ENCODE data around the gene CLK2. TPM values are rescaled to one million over a fixed set of nuclear protein-coding genes. Genes with fewer than 3 reads are reported as not detected.

The CLK2 gene
- polyA plus RNA-seq, 1 donor (not counting 4 experiments of a cell fraction or from before 2014, with no cell fraction given): 45.3 TPM

DNA sequence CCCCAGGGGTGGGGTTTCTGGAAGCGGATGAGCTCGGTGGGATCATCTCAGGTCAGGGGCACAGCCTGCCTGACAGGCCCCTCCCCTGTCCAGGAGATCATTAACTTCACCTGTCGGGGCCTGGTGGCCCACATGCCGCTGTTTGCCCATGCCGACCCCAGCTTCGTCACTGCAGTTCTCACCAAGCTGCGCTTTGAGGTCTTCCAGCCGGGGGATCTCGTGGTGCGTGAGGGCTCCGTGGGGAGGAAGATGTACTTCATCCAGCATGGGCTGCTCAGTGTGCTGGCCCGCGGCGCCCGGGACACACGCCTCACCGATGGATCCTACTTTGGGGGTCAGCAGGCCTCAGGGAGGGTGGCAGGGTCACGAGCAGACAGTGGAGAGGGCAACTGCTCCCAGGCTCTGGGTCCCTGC lies 12.3 kb upstream of the CLK2 start:
- no peak overlapping the region for H3K4me2 ChIP-seq (ENCODE audit: control insufficient read depth, extremely low read depth, insufficient read depth, low read depth, low read length)
- no peak overlapping the region for H3K9ac ChIP-seq (ENCODE audit: control insufficient read depth, extremely low read depth, insufficient read depth, low read length)
- DNase-seq (ENCODE audit: low read depth, low spot score) (no peak), FAIRE-seq (no peak)
- H3K9me3 ChIP-seq (ENCODE audit: control insufficient read depth, low read depth, low read length): no peaks in the 10 kb centered on the region
- no peak overlapping the region for H3K4me3 ChIP-seq (ENCODE audit: control insufficient read depth in 2 of 3, extremely low read depth in 1 of 3, insufficient read depth in 2 of 3, low read depth in 1 of 3, low read length in 3 of 3)
- H2AFZ ChIP-seq (ENCODE audit: control insufficient read depth, low read length): no peak overlapping the region
- TF ChIP-seq, protein P1, sequence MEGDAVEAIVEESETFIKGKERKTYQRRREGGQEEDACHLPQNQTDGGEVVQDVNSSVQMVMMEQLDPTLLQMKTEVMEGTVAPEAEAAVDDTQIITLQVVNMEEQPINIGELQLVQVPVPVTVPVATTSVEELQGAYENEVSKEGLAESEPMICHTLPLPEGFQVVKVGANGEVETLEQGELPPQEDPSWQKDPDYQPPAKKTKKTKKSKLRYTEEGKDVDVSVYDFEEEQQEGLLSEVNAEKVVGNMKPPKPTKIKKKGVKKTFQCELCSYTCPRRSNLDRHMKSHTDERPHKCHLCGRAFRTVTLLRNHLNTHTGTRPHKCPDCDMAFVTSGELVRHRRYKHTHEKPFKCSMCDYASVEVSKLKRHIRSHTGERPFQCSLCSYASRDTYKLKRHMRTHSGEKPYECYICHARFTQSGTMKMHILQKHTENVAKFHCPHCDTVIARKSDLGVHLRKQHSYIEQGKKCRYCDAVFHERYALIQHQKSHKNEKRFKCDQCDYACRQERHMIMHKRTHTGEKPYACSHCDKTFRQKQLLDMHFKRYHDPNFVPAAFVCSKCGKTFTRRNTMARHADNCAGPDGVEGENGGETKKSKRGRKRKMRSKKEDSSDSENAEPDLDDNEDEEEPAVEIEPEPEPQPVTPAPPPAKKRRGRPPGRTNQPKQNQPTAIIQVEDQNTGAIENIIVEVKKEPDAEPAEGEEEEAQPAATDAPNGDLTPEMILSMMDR (optimal IDR thresholded peaks at IDR 0.05 in 1 of 3, IDR thresholded peaks at IDR 0.05 in 1 of 3, conservative IDR thresholded peaks at IDR 0.05 in 1 of 3; ENCODE audit: extremely low read depth in 1 of 3, insufficient read depth in 2 of 3, low read length in 3 of 3): no peak
- no peak for TF ChIP-seq EZH2 (IDR thresholded peaks at IDR 0.05; ENCODE audit: low read length)
- no peaks in the 10 kb centered on the region for H3K4me1 ChIP-seq (ENCODE audit: control insufficient read depth, extremely low read depth, insufficient read depth, low read length)
- no peaks in the 10 kb centered on the region for H3K9me1 ChIP-seq (ENCODE audit: control insufficient read depth, extremely low read depth, insufficient read depth, low read length)
- no peaks in the 10 kb centered on the region for H4K20me1 ChIP-seq (ENCODE audit: control insufficient read depth, extremely low read depth, insufficient read depth, low read length)
- H3K36me3 ChIP-seq (ENCODE audit: control insufficient read depth in 2 of 2, extremely low read depth in 1 of 2, insufficient read depth in 2 of 2, low read length in 2 of 2): no peaks in the 10 kb centered on the region
- no peaks in the 10 kb centered on the region for H3K79me2 ChIP-seq (ENCODE audit: control insufficient read depth, insufficient read depth, low read length)
- H3K27ac ChIP-seq (ENCODE audit: control insufficient read depth, insufficient read depth, low read length): no peak overlapping the region
- H3K27me3 ChIP-seq (ENCODE audit: control insufficient read depth, extremely low read depth, insufficient read depth, low read length): no peaks in the 10 kb centered on the region
- dilution Hi-C loops (cut with MboI; ENCODE audit: extremely low pct_ligation_motif_present, low sequenced_read_pairs): no loop called here

DNA sequence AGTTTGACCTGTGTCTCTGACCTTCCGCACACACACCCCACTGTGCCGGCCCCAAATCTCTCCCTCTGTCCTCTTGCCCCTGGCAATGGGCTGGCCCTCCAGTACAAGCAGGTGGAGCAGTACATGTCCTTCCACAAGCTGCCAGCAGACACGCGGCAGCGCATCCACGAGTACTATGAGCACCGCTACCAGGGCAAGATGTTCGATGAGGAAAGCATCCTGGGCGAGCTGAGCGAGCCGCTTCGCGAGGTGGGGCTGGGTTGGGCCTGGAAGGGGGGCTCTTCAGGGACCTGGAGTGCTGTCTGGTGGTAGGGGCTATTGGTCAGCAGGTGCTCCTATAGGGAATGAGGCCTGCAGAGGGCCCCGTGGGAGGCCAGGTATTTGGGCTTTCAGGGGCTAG lies 11.8 kb upstream of the CLK2 start:
- no peak for FAIRE-seq

More for the DNA sequence above, 11.8 kb upstream of the CLK2 start:
- dilution Hi-C loops (cut with MboI; ENCODE audit: extremely low pct_ligation_motif_present, low sequenced_read_pairs): no loop called here
- Histone ChIP-seq H2AFZ (ENCODE audit: control insufficient read depth, low read length) (no peak overlapping the region), H3K4me3 (ENCODE audit: control insufficient read depth in 2 of 3, extremely low read depth in 1 of 3, insufficient read depth in 2 of 3, low read depth in 1 of 3, low read length in 3 of 3) (no peak overlapping the region), H3K9ac (ENCODE audit: control insufficient read depth, extremely low read depth, insufficient read depth, low read length) (no peak overlapping the region), H3K27me3 (ENCODE audit: control insufficient read depth, extremely low read depth, insufficient read depth, low read length) (no peaks in the 10 kb centered on the region), H3K79me2 (ENCODE audit: control insufficient read depth, insufficient read depth, low read length) (no peaks in the 10 kb centered on the region), H3K4me1 (ENCODE audit: control insufficient read depth, extremely low read depth, insufficient read depth, low read length) (no peaks in the 10 kb centered on the region), H4K20me1 (ENCODE audit: control insufficient read depth, extremely low read depth, insufficient read depth, low read length) (no peaks in the 10 kb centered on the region), H3K9me1 (ENCODE audit: control insufficient read depth, extremely low read depth, insufficient read depth, low read length) (no peaks in the 10 kb centered on the region), H3K36me3 (ENCODE audit: control insufficient read depth in 2 of 2, extremely low read depth in 1 of 2, insufficient read depth in 2 of 2, low read length in 2 of 2) (no peaks in the 10 kb centered on the region), H3K4me2 (ENCODE audit: control insufficient read depth, extremely low read depth, insufficient read depth, low read depth, low read length) (no peak overlapping the region), H3K27ac (ENCODE audit: control insufficient read depth, insufficient read depth, low read length) (no peak overlapping the region), H3K9me3 (ENCODE audit: control insufficient read depth, low read depth, low read length) (no peaks in the 10 kb centered on the region)
- TF ChIP-seq, protein P1 (optimal IDR thresholded peaks at IDR 0.05 in 1 of 3, IDR thresholded peaks at IDR 0.05 in 1 of 3, conservative IDR thresholded peaks at IDR 0.05 in 1 of 3; ENCODE audit: extremely low read depth in 1 of 3, insufficient read depth in 2 of 3, low read length in 3 of 3): no peak
- TF ChIP-seq EZH2 (IDR thresholded peaks at IDR 0.05; ENCODE audit: low read length): no peak
- no peak for DNase-seq (ENCODE audit: low read depth, low spot score)
